ENCODE results near the gene ING3.

DNA sequence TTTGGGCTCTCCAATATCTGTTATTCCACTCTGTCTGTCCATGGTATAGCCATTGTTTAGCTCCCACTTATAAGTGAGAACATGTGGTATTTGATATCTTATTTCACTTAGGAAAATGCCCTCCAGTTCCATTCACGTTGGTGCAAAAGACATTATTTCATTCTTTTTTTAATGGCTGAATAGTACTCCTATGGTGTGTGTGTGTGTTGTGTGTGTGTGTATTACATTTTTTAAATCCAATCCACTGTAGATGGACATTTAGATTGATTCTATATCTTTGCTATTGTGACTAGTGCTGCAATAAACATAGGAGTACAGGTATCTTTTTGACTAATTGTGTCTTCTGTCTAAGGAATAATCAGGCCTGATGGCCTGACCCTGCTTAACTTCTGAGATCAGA lies 30.5 kb downstream of the ING3 start:
- TF ChIP-seq, protein P1, sequence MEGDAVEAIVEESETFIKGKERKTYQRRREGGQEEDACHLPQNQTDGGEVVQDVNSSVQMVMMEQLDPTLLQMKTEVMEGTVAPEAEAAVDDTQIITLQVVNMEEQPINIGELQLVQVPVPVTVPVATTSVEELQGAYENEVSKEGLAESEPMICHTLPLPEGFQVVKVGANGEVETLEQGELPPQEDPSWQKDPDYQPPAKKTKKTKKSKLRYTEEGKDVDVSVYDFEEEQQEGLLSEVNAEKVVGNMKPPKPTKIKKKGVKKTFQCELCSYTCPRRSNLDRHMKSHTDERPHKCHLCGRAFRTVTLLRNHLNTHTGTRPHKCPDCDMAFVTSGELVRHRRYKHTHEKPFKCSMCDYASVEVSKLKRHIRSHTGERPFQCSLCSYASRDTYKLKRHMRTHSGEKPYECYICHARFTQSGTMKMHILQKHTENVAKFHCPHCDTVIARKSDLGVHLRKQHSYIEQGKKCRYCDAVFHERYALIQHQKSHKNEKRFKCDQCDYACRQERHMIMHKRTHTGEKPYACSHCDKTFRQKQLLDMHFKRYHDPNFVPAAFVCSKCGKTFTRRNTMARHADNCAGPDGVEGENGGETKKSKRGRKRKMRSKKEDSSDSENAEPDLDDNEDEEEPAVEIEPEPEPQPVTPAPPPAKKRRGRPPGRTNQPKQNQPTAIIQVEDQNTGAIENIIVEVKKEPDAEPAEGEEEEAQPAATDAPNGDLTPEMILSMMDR (IDR thresholded peaks at IDR 0.05 in 4 of 5, conservative IDR thresholded peaks at IDR 0.05 in 1 of 5): no peak
- no peak for TF ChIP-seq POLR2A (IDR thresholded peaks at IDR 0.05)

Measured in gastrocnemius medialis (tissue), 4 donors.